ENCODE measurements around the gene PFN1.
"Not testable (repeated sequence)": the region's sequence is repeated elsewhere in the genome, so short reads cannot be mapped to it uniquely, and the experiment has no call there.

GRCh38 chr17:4926577-4927335 lies 21.6 kb downstream of the PFN1 start:
- TF ChIP-seq, protein P1, sequence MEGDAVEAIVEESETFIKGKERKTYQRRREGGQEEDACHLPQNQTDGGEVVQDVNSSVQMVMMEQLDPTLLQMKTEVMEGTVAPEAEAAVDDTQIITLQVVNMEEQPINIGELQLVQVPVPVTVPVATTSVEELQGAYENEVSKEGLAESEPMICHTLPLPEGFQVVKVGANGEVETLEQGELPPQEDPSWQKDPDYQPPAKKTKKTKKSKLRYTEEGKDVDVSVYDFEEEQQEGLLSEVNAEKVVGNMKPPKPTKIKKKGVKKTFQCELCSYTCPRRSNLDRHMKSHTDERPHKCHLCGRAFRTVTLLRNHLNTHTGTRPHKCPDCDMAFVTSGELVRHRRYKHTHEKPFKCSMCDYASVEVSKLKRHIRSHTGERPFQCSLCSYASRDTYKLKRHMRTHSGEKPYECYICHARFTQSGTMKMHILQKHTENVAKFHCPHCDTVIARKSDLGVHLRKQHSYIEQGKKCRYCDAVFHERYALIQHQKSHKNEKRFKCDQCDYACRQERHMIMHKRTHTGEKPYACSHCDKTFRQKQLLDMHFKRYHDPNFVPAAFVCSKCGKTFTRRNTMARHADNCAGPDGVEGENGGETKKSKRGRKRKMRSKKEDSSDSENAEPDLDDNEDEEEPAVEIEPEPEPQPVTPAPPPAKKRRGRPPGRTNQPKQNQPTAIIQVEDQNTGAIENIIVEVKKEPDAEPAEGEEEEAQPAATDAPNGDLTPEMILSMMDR (IDR thresholded peaks at IDR 0.05; ENCODE audit: poor library complexity) = not testable (repeated sequence)
- TF ChIP-seq EZH2 (IDR thresholded peaks at IDR 0.05; ENCODE audit: borderline replicate concordance) = not testable (repeated sequence)
